ENCODE results near the gene CCDC85B.

CCDC85B gene

GRCh38 chr11:65887723-65888162 lies 2.7 kb upstream of the CCDC85B start:
- DNase-seq = peak; percentile 37

DNA sequence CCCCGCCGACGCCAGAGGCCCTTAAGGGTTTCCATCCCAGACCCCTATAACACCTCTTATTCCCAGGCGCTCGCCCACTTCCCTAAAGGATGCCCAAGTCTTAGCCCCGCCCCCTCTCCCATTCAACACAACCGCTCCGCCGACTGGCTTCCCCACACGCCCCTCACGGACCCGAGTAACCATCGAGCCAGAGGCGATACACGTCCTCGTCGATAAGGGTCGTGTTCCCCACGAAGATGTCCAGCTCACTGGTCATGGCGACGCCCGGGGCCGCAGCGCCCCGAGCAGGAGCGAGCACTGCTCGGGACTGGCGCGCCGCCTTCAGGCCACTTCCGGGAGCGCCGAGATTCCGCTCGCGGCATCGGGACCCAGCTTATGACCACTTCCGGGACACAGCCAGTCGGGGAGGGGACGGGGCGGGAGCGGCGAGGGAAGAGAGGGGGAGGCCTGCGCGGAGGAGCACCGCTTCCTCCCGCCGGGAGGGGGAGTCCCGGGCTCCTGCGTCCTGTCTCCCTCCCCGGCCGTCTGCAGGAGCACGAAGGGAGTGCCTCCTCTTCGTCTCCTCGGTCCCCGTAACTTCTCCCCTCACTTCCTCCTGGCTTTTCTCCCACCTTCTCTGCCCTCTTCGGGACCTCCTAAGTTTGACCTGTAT lies 2.2 kb upstream of the CCDC85B start, which contains the start of gene FIBP:
Gene FIBP, minus strand, starts transcription at position 309 of the 652 bp plus-strand sequence. Its CDS starts 53 bp downstream, at position 256.
- DNase-seq = peak; percentile 96

- peak; percentile 41 for DNase-seq
Observed at GRCh38 chr11:65891219-65892136, 1.0 kb downstream of the CCDC85B start.

DNA sequence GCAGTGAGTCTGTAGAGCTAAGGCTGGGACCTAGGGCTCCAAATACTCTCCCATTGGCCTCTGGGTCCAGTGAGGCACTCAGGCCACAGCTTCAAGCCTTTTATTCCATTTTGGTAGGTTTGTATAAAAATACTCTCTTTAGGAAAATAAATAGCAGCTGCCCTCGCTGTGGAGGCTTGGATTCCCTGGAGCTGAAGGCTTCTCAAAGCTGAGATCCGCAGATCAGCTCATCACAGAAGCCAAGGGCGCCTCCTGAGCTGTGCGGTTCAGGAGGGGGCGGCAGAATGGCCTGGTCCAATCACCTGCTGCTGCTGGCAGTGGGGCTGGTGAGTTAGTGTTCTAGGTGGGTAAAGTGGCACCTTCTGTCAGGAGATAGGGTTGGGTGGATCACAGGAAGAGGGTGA lies 1.7 kb downstream of the CCDC85B start:
- peak; percentile 44 for DNase-seq

DNA sequence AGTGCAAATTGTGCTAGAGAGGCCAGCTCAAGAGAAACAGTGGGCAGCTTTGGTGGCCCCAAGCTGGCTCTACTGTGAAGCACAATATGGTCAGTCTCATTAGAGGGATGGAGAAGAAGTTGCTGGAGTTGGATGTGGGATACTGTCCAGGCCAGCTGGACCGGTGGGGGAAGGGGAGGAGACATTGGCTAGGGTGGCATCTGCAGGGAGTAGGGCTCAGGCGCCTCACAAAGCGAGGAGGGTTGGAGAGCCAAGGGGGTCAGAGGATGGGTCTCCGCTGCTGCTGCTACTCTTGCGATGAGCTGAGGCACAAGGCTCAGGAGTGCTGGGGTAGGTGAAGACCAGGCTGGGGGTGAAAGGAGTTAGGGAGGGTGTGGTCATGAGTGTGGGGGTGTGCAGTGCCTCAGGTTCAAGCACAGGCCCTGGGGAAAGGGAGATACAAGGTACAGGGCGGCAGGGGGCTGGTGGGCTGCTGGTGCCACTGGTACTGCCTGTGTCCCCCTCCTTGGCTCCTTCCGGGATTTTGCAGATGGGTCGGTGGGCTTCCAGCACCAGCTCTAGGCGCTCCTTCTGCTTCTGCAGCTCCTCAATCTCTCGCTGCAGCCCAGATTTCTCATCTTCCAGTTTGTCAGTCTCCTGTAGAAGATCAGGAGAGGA lies 2.3 kb downstream of the CCDC85B start:
- no peak for DNase-seq

GRCh38 chr11:65894034-65894591 lies 3.6 kb downstream of the CCDC85B start:
- DNase-seq = no peak

DNA sequence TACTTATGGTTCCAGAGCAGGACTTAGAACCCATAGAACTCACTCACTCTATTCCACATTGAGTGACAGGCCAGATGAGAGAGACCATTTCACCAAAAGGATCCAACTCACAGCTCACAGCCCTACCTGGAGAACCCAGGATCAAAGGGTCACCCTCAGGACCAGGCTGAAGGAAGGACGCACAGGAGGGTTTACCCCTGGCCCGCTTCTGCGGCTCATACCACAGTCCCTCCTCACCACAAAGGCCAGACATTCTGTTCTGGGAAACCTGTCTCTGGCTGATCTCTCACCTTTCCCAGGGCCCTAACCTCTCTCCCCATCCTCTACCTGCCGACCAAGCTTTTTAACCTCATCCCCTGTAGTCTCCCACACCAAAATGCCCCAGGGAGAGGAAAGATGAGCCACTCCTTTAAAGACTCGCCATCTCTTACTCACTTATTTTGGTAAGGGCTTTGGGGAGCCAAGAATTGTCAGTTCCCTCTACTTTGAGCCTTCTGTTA lies 5.1 kb downstream of the CCDC85B start:
- DNase-seq = no peak

- DNase-seq = no peak
Observed at GRCh38 chr11:65896034-65896999, 5.8 kb downstream of the CCDC85B start.

GRCh38 chr11:65897020-65897471 lies 6.6 kb downstream of the CCDC85B start:
- no peak for DNase-seq

DNA sequence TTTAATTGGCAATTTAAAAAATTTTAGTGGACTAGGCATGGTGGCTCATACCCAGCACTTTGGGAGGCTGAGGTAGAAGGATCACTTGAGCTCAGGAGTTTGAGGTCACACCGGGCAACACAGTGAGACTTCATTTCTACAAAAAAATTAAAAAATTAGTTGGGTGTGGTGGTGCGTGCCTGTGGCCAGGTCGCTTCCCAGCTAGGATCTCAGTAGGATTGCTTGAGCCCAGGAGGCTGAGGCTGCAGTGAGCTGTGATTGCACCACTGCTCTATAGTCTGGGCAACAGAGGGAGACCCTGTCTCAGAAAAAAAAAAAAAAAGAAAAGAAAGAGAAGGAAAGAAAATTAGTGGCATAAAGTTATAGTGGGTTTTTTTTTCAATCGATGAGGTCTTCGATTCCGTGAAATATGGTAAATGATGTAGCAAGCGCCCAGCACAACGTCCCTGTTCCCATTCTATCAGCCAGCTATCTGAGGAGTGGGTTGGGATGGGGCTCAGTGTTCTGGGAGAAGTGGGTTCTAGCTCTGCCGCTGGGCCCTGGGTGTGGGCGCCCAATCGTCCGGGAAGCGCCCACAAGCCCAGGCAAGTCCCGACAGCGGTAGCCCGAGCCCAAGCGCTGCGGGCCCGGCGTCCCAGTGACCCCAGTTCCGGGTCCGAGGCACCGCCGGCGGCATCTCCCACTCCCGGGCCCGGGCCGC lies 8.3 kb downstream of the CCDC85B start:
- DNase-seq = no peak

DNA sequence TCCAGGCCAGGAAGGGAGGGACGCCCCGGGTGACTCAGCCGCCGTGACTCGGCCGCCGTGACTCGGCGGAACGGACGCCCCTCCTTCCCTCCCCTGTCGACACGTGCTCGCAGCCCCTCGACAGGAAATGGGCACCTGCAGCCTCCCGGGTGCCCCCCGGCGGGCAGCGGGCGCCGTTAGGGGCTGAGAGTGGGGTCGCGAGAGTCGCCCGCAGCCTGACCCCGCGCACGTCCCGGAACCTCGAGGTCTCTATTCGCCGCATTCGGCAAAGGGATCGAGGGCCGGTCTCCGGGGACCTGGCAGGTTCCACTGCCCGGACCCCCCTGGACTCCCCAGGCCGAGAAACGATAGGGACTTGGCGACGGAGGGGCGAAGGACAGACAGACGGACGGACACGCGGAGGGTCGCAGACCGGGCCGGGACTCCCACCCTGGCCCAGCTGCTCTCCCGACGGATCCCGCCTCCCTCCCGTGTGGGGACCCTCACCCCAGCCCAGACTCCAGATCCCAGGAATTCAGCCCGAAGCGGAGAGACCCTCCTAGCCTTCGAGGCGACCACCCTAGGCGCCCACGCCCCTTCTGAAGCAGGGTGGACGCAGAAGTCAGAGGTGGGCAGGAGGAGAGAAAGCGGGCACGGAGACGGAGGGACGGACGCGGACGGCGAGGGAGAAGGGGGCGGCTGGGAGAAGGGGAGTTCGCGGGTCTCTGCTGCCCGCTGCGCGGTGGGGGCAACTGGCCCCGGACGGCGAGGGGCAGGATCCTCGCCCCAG lies 9.1 kb downstream of the CCDC85B start:
- DNase-seq = peak; percentile 81

GRCh38 chr11:65900125-65900898 lies 9.8 kb downstream of the CCDC85B start, which contains the start of gene FOSL1:
TSS of gene FOSL1 (minus strand) at chr11:65900388. CDS start at chr11:65900339, 49 bp downstream.
- peak; percentile 95 for DNase-seq

DNA sequence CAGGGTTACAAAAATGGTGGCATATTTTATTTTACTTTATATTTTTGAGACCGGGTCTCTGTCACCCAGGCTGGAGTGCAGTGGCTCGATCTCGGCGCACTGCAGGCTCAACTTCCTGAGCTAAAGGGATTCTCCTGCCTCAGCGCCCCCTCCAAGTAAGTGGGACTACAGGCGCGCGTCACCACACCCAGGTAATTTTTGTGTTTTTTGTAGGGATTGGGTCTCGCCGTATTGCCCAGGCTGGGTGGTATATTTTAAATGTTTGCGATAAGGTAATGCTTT lies 10.4 kb downstream of the CCDC85B start:
- no peak for DNase-seq

DNA sequence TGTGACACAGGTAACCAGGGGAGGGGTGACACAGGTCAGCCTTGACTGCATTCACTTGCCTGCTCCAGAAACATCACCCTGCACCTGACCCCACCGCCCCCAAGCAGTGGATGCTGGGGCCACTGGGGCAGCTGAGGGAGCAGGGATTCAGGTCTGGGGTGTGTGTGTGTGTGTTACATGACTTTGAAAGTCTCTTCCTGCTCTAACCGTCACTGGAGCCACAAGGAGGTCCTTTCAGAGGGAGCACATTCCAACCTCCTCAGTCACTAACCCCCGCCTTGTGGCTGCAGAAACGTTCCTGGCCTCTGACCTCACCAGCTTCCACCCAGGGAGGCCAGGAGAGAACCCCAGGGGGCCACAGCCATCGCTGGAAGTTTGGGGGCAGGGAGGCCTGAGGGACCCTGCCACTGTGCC lies 12.6 kb downstream of the CCDC85B start:
- no peak for DNase-seq

DNA sequence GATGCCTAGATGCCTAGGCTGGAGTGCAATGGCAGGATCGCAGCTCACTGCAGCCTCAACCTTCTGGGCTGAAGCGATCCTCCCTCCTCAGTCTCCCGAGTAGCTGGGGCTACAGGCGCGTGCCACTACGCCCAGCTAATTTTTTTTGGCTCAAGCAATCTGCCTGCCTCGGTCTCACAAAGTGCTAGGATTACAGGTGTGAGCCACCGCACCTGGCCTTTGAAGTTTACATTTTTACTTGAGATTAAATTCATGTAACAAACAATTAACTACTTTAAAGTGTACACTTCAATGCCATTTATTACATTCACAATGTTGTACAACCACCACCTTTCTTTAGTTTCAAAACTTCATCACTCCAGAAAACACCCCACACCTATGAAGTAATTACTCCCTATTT lies 13.2 kb downstream of the CCDC85B start:
- no peak for DNase-seq

GRCh38 chr11:65906602-65907001 lies 16.1 kb downstream of the CCDC85B start:
- no peak for DNase-seq

GRCh38 chr11:65907878-65908277 lies 17.4 kb downstream of the CCDC85B start:
- no peak for DNase-seq

DNA sequence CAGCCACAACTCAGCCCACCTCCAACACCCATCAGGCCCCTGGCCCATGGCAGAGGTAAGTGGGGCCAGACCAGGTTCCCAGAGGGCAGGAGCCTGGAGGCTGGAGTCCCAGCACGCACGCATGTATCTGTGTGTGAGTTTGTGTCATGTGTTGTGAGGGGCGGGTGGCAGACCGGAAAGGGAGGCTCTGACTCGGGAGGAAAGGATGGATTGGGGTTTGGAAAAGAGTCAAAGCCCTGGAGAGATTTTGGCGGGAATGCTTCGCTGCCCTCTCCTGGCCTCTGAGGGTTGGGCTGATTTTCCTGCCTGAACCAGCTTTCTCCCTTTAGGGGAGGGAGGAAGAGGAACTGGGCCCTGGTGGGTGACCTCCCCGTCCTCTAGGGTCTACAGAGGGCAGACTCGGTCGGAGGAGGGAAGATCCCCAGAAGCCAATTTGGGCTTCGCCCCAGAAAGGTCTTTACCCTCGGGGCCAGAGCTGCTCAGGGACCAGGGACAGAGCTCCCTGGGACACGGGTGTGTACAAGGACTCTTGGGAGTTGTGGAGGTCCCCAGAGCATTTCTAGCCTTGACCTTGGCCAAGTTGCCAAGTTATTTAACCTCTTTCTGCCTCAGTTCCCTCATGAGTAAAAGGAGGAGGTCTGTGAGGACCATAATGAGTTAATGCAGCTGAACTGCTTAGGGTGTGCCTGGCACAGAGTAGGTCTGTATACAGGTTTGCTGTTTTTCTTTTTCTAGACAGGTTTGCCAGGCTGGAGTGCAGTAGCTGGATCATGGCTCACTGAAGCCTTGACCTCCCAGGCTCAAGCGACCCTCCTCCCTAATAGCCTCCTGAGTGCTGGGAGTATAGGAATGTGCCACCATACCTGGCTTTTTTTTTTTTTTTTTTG lies 21.5 kb downstream of the CCDC85B start:
- no peak for DNase-seq
